ENCODE data around the gene DAB2IP. TPM values are rescaled to one million over a fixed set of nuclear protein-coding genes. Genes with fewer than 3 reads are reported as not detected.

DAB2IP gene
- polyA plus RNA-seq, 1 donor (not counting 4 experiments of a cell fraction or from before 2014, with no cell fraction given): 28.6 TPM

DNA sequence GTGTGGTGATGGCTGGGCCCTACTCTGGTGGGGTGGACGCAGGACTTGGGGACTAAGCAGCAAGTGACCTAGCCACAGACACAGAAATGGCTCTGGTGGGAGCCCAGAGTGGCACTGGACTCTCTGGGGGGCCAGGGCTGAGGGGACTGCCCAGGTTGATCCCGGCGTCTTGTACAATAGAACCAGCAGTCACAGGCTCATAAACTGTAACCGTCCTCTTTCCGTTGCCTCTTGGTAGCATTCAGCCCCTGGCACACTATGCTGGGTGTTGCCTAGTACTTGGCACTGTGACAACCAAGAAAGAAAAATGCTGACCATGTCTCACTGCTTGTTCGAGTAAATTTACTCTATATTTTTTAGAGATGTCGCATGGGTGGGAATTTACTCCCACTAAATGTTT lies 80.5 kb downstream of the DAB2IP start:
- no peak overlapping the region for H3K4me2 ChIP-seq (ENCODE audit: control insufficient read depth, extremely low read depth, insufficient read depth, low read depth, low read length)
- dilution Hi-C loops (cut with MboI; ENCODE audit: extremely low pct_ligation_motif_present, low sequenced_read_pairs): no loop called here
- no peak for FAIRE-seq
- no peak overlapping the region for H3K9ac ChIP-seq (ENCODE audit: control insufficient read depth, extremely low read depth, insufficient read depth, low read length)
- no peak overlapping the region for H3K4me3 ChIP-seq (ENCODE audit: control insufficient read depth in 2 of 3, extremely low read depth in 1 of 3, insufficient read depth in 2 of 3, low read depth in 1 of 3, low read length in 3 of 3)
- H4K20me1 ChIP-seq (ENCODE audit: control insufficient read depth, extremely low read depth, insufficient read depth, low read length): peaks cover 16% of the 10 kb centered on the region
- H3K27ac ChIP-seq (ENCODE audit: control insufficient read depth, insufficient read depth, low read length): no peak overlapping the region
- no peak for DNase-seq (ENCODE audit: low read depth, low spot score)
- H3K9me3 ChIP-seq (ENCODE audit: control insufficient read depth, low read depth, low read length): no peaks in the 10 kb centered on the region
- peaks cover 77% of the 10 kb centered on the region for H3K79me2 ChIP-seq (ENCODE audit: control insufficient read depth, insufficient read depth, low read length)
- no peak overlapping the region for H2AFZ ChIP-seq (ENCODE audit: control insufficient read depth, low read length)
- peaks cover 5% of the 10 kb centered on the region for H3K9me1 ChIP-seq (ENCODE audit: control insufficient read depth, extremely low read depth, insufficient read depth, low read length)
- TF ChIP-seq, protein P1, sequence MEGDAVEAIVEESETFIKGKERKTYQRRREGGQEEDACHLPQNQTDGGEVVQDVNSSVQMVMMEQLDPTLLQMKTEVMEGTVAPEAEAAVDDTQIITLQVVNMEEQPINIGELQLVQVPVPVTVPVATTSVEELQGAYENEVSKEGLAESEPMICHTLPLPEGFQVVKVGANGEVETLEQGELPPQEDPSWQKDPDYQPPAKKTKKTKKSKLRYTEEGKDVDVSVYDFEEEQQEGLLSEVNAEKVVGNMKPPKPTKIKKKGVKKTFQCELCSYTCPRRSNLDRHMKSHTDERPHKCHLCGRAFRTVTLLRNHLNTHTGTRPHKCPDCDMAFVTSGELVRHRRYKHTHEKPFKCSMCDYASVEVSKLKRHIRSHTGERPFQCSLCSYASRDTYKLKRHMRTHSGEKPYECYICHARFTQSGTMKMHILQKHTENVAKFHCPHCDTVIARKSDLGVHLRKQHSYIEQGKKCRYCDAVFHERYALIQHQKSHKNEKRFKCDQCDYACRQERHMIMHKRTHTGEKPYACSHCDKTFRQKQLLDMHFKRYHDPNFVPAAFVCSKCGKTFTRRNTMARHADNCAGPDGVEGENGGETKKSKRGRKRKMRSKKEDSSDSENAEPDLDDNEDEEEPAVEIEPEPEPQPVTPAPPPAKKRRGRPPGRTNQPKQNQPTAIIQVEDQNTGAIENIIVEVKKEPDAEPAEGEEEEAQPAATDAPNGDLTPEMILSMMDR (optimal IDR thresholded peaks at IDR 0.05 in 1 of 3, IDR thresholded peaks at IDR 0.05 in 1 of 3, conservative IDR thresholded peaks at IDR 0.05 in 1 of 3; ENCODE audit: extremely low read depth in 1 of 3, insufficient read depth in 2 of 3, low read length in 3 of 3): no peak
- TF ChIP-seq EZH2 (IDR thresholded peaks at IDR 0.05; ENCODE audit: low read length): no peak
- peaks cover 2 to 6% of the 10 kb centered on the region in 2 experiments for H3K36me3 ChIP-seq (ENCODE audit: control insufficient read depth in 2 of 2, extremely low read depth in 1 of 2, insufficient read depth in 2 of 2, low read length in 2 of 2)
- peaks cover 35% of the 10 kb centered on the region for H3K4me1 ChIP-seq (ENCODE audit: control insufficient read depth, extremely low read depth, insufficient read depth, low read length)
- no peaks in the 10 kb centered on the region for H3K27me3 ChIP-seq (ENCODE audit: control insufficient read depth, extremely low read depth, insufficient read depth, low read length)

DNA sequence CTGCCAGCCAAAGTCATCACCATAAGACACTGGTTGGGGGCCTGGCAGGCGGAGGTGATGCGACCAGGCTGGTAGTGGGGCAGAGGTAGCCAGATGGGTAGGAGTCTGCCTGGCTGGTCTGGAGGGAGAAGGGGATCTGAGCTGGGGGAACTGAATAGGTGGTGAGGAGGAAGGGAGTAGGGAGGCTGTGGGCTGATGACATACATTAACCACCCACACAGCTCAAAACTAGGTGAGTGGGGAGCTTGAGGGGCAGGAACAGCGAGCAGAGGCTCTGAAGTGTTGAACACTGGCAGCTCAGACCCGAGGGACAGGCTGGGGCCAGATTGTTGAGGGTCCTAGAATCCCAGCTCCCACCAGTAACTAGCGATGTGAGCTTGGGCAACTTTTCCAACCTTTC lies 81.0 kb downstream of the DAB2IP start:
- H3K9me1 ChIP-seq (ENCODE audit: control insufficient read depth, extremely low read depth, insufficient read depth, low read length): peaks cover 7% of the 10 kb centered on the region
- H2AFZ ChIP-seq (ENCODE audit: control insufficient read depth, low read length): no peak overlapping the region
- H3K79me2 ChIP-seq (ENCODE audit: control insufficient read depth, insufficient read depth, low read length): peaks cover 77% of the 10 kb centered on the region
- dilution Hi-C loops (cut with MboI; ENCODE audit: extremely low pct_ligation_motif_present, low sequenced_read_pairs): no loop called here
- DNase-seq (ENCODE audit: low read depth, low spot score) (no peak), FAIRE-seq (no peak)
- TF ChIP-seq EZH2 (IDR thresholded peaks at IDR 0.05; ENCODE audit: low read length): no peak
- TF ChIP-seq, protein P1 (optimal IDR thresholded peaks at IDR 0.05 in 1 of 3, IDR thresholded peaks at IDR 0.05 in 1 of 3, conservative IDR thresholded peaks at IDR 0.05 in 1 of 3; ENCODE audit: extremely low read depth in 1 of 3, insufficient read depth in 2 of 3, low read length in 3 of 3): no peak
- no peak overlapping the region for H3K27ac ChIP-seq (ENCODE audit: control insufficient read depth, insufficient read depth, low read length)
- H3K4me2 ChIP-seq (ENCODE audit: control insufficient read depth, extremely low read depth, insufficient read depth, low read depth, low read length): no peak overlapping the region
- H3K36me3 ChIP-seq (ENCODE audit: control insufficient read depth in 2 of 2, extremely low read depth in 1 of 2, insufficient read depth in 2 of 2, low read length in 2 of 2): peaks cover 0 to 7% of the 10 kb centered on the region in 2 experiments
- H3K27me3 ChIP-seq (ENCODE audit: control insufficient read depth, extremely low read depth, insufficient read depth, low read length): no peaks in the 10 kb centered on the region
- peaks cover 35% of the 10 kb centered on the region for H3K4me1 ChIP-seq (ENCODE audit: control insufficient read depth, extremely low read depth, insufficient read depth, low read length)
- H4K20me1 ChIP-seq (ENCODE audit: control insufficient read depth, extremely low read depth, insufficient read depth, low read length): peaks cover 12% of the 10 kb centered on the region
- no peak overlapping the region for H3K9ac ChIP-seq (ENCODE audit: control insufficient read depth, extremely low read depth, insufficient read depth, low read length)
- no peaks in the 10 kb centered on the region for H3K9me3 ChIP-seq (ENCODE audit: control insufficient read depth, low read depth, low read length)
- H3K4me3 ChIP-seq (ENCODE audit: control insufficient read depth in 2 of 3, extremely low read depth in 1 of 3, insufficient read depth in 2 of 3, low read depth in 1 of 3, low read length in 3 of 3): no peak overlapping the region
